Muscle layer of duodenum (tissue), 2 donors: ENCODE measurements around the gene PIGC.

Experiments used
- H3K27ac ChIP-seq: one replicate; pipeline ENCODE4 v1.7.0; 2013; ENCODE audit warnings: mild to moderate bottlenecking, low read length
- H3K27me3 ChIP-seq: one replicate; pipeline ENCODE4 v1.7.0; 2013; ENCODE audit warnings: low read depth, mild to moderate bottlenecking, control low read depth, low read length
- H3K36me3 ChIP-seq, 2 donors: one replicate each; pipeline ENCODE4 v1.7.0; 2013; ENCODE audit warnings: low read length in 2 of 2, control low read depth in 1 of 2, mild to moderate bottlenecking in 1 of 2; ENCODE audit not compliant: insufficient read depth in 2 of 2, control insufficient read depth in 1 of 2
- H3K4me1 ChIP-seq, 2 donors: one replicate each; pipeline ENCODE4 v1.7.0; 2013; ENCODE audit warnings: low read length in 2 of 2, mild to moderate bottlenecking in 2 of 2, control low read depth in 1 of 2, moderate library complexity in 1 of 2; ENCODE audit not compliant: insufficient read depth in 2 of 2, control insufficient read depth in 1 of 2
- H3K4me3 ChIP-seq, 2 donors: one replicate each; pipeline ENCODE4 v1.7.0; 2013; ENCODE audit warnings: low read length in 2 of 2, low read depth in 1 of 2, mild to moderate bottlenecking in 1 of 2
- H3K9me3 ChIP-seq, 2 donors: one replicate each; pipeline ENCODE4 v1.7.0; 2013; ENCODE audit warnings: low read length in 2 of 2, control low read depth in 1 of 2, mild to moderate bottlenecking in 1 of 2; ENCODE audit not compliant: control insufficient read depth in 1 of 2
- donor health status: healthy.

The PIGC gene

DNA sequence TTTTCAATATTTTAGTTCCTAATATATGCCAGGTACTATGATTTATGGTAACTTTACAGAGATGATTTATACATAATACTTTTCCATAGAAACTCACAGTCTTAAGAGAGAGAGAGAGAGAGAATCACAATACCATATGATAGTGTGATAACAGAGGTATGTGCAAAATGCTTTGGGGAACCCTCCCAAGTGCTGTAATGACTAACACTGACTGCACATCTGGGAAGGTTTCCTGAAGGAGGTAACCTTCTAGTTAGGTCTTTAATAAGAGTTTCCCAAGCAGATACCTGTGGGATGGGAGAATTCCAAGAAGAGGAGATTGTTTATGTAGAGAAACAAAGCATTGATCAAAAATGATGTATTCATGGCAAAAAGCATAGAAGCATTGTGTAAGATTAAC lies 34.6 kb upstream of the PIGC start:
- no peak overlapping the region for H3K4me3 ChIP-seq
- no peaks in the 10 kb centered on the region for H3K27me3 ChIP-seq
- H3K27ac ChIP-seq = no peak overlapping the region
- no peaks in the 10 kb centered on the region for H3K36me3 ChIP-seq
- H3K4me1 ChIP-seq = no peaks in the 10 kb centered on the region
- H3K9me3 ChIP-seq = no peaks in the 10 kb centered on the region

- Histone ChIP-seq H3K27me3 (no peaks in the 10 kb centered on the region), H3K27ac (no peak overlapping the region), H3K4me1 (no peaks in the 10 kb centered on the region), H3K4me3 (no peak overlapping the region), H3K36me3 (no peaks in the 10 kb centered on the region), H3K9me3 (no peaks in the 10 kb centered on the region)
Measured at GRCh38 chr1:172477741-172478140, 33.9 kb upstream of the PIGC start.

DNA sequence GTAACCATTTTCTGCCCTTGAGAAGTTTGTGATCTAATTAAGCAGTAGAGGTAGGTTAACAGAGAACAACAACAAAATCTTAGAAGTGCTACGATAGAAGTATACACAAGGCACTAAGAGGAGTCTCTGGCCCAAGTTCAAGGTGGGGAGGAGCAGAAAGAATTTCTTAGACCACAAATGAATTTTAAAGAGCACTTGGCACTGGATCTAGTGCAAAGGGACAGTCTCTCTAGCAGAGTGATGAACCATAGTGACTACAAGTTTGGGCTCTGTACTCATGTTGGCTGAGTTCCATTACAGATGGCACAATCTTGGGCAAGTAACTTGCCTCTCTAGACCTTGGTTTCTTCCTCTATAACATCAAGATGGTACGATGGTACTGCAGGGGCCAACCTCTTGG lies 33.3 kb upstream of the PIGC start:
- H3K4me3 ChIP-seq = no peak overlapping the region
- H3K36me3 ChIP-seq = no peaks in the 10 kb centered on the region
- no peaks in the 10 kb centered on the region for H3K4me1 ChIP-seq
- no peak overlapping the region for H3K27ac ChIP-seq
- H3K9me3 ChIP-seq = no peaks in the 10 kb centered on the region
- H3K27me3 ChIP-seq = no peaks in the 10 kb centered on the region

DNA sequence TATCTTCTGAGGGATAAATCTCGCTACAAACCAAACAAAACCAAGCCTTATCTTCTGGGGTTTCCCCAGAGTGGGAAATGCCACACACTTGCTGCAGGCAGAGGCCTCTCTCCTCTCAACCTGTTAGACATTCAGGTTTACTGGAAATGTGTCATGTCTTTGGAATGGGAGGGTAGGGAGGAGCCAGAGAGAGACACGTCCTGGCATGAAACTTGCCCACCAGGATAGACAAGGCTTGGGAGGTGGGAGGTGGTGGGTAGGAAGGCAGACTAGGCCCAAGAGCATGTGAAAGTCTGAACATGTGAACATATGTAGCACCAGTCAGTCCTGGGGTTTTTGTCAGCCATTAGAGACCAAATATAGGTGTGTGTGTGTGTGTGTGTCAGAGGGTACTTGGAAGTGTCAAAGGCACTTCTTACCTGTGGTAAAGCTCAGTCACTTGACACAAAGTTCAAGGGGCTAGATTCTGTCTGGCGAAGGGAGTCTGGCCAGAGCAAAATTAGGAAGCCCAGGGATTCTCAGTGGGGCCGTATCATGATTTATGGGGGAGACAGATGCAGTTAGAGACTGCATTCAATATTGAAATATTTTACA lies 32.4 kb upstream of the PIGC start:
- Histone ChIP-seq H3K9me3 (no peaks in the 10 kb centered on the region), H3K36me3 (no peaks in the 10 kb centered on the region), H3K4me3 (no peak overlapping the region), H3K27me3 (no peaks in the 10 kb centered on the region), H3K4me1 (no peaks in the 10 kb centered on the region), H3K27ac (no peak overlapping the region)

DNA sequence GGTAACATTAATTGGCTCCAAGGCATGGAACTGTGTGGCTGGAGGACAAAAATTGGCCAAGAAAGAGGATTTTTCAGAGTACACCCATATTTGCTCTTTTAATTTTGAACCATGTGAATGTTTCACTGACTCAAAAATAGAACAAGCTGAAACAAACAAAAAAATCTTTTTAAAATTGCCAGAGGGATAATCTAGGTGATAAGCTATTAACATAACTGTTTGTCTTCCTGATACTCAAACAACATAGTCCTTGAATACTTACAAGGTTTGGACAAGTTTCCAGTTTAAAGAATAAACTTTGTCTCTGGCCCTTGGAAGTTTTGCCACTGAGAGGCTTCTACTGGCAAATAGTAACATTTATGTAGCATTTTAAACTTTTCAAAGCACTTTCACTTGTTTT lies 30.0 kb upstream of the PIGC start:
- H3K4me3 ChIP-seq = no peak overlapping the region
- no peaks in the 10 kb centered on the region for H3K4me1 ChIP-seq
- no peaks in the 10 kb centered on the region for H3K9me3 ChIP-seq
- no peak overlapping the region for H3K27ac ChIP-seq
- no peaks in the 10 kb centered on the region for H3K36me3 ChIP-seq
- H3K27me3 ChIP-seq = no peaks in the 10 kb centered on the region

DNA sequence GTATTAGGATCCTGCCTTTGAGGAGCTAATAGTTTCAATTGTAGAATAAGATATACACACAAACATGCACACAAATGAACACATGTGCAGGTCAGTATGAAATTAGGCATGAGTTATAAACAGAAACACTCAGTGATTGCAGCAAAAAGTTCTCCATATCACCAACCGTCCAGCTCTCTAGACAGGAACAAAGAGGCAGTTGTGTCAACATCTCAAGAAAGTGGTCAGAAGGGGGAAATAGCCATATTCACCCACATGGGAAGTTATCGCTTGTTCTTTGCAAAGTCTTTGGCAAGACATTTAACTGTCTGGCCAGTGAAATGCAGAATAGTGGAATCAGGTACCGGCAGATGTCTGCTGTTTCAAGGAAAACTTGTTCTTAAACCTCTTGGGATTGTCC lies 29.4 kb upstream of the PIGC start:
- H3K27me3 ChIP-seq = no peaks in the 10 kb centered on the region
- H3K27ac ChIP-seq = no peak overlapping the region
- H3K4me1 ChIP-seq = no peaks in the 10 kb centered on the region
- H3K4me3 ChIP-seq = no peak overlapping the region
- no peaks in the 10 kb centered on the region for H3K36me3 ChIP-seq
- H3K9me3 ChIP-seq = no peaks in the 10 kb centered on the region

DNA sequence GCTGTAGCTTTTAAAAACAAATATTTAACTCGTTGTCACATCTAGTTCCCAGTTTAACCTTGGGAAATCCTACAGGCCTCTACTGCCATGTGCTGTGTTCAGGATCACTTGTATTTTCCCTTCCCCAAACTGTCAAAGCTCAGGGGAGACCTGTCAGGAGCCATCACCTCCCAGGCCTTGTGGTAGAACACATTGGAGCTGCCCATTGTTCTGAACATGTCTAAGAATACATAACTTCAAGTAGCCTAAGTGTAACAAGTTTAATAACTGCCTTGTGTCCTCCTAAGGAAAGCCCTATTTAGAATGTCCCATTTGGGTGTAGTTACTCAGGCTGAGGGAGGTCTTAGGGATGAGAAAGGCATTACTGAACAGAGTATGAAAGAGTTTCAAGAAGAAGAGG lies 28.6 kb upstream of the PIGC start:
- no peaks in the 10 kb centered on the region for H3K9me3 ChIP-seq
- no peaks in the 10 kb centered on the region for H3K36me3 ChIP-seq
- H3K4me3 ChIP-seq = no peak overlapping the region
- no peaks in the 10 kb centered on the region for H3K4me1 ChIP-seq
- H3K27ac ChIP-seq = no peak overlapping the region
- H3K27me3 ChIP-seq = no peaks in the 10 kb centered on the region

- H3K4me3 ChIP-seq = no peak overlapping the region
- H3K4me1 ChIP-seq = no peaks in the 10 kb centered on the region
- no peaks in the 10 kb centered on the region for H3K36me3 ChIP-seq
- H3K9me3 ChIP-seq = no peaks in the 10 kb centered on the region
- no peaks in the 10 kb centered on the region for H3K27me3 ChIP-seq
- H3K27ac ChIP-seq = no peak overlapping the region
Measured at GRCh38 chr1:172471666-172472065, 27.8 kb upstream of the PIGC start.

DNA sequence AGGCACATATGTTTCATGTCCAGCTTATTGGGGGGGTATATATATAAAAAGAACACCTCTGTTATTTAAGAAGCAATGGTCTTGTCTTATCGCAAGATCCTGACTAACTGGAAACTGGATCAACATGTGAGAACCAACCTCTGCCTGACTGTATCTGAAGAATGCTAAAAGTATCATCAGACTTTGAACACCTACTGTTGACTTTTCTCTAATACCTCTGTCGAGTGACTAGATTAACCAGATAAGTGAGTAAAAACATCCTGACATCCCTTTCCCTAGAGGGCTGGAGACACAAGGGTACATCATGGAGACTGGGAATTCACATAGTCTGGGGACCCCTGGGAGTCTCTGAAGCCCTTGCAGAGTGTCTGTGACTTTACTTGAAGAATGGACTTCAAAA lies 26.3 kb upstream of the PIGC start:
- no peaks in the 10 kb centered on the region for H3K36me3 ChIP-seq
- H3K27ac ChIP-seq = no peak overlapping the region
- no peaks in the 10 kb centered on the region for H3K4me1 ChIP-seq
- H3K27me3 ChIP-seq = no peaks in the 10 kb centered on the region
- no peaks in the 10 kb centered on the region for H3K9me3 ChIP-seq
- H3K4me3 ChIP-seq = no peak overlapping the region

DNA sequence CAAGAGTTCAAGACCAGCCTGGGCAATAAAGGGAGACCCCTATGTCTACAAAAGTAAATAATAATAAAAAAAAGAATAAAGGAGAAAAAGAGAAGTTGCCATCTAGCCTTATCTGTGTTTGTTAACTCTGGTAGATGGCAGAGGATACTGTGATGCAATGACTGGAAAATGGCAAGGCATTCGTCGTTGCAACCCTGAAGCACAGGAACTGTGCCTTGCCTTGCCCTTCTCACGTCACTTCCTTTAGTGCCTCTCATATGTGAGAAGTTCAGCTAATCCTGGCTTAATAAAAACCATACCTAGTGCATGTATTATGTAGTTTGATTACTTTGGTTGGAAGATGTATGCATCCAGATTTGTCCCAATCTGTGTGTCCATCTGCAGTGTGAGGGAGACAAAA lies 25.8 kb upstream of the PIGC start:
- Histone ChIP-seq H3K27ac (no peak overlapping the region), H3K36me3 (no peaks in the 10 kb centered on the region), H3K27me3 (no peaks in the 10 kb centered on the region), H3K4me3 (no peak overlapping the region), H3K9me3 (no peaks in the 10 kb centered on the region), H3K4me1 (no peaks in the 10 kb centered on the region)

GRCh38 chr1:172468296-172468695 lies 24.4 kb upstream of the PIGC start:
- no peaks in the 10 kb centered on the region for H3K9me3 ChIP-seq
- H3K27me3 ChIP-seq = no peaks in the 10 kb centered on the region
- H3K27ac ChIP-seq = no peak overlapping the region
- no peaks in the 10 kb centered on the region for H3K36me3 ChIP-seq
- no peak overlapping the region for H3K4me3 ChIP-seq
- H3K4me1 ChIP-seq = no peaks in the 10 kb centered on the region

DNA sequence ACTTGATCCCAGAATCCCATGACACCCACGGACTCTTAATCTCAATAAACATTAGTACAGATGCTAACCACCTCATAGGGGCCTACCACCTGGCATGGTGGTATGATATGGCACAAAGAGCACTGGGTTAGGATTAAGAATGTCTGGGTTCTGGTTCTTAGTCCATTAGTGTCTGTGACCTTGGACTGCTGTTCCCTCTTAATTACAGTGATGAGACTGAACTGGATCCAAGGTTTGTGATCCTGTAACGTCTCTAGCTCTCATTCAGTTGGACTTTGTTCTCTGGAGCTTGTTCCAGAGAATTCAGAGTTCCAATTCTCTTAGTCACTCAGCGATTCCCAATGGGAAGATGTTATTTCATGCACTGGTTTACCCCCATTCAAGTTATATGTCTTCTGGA lies 23.6 kb upstream of the PIGC start:
- Histone ChIP-seq H3K27ac (no peak overlapping the region), H3K4me3 (no peak overlapping the region), H3K27me3 (no peaks in the 10 kb centered on the region), H3K9me3 (no peaks in the 10 kb centered on the region), H3K36me3 (no peaks in the 10 kb centered on the region), H3K4me1 (no peaks in the 10 kb centered on the region)
